ENCODE results near the gene HHIPL1. TPM values are rescaled to one million over a fixed set of nuclear protein-coding genes. Genes with fewer than 3 reads are reported as not detected.
"Not testable (repeated sequence)": the region's sequence is repeated elsewhere in the genome, so short reads cannot be mapped to it uniquely, and the experiment has no call there.

HHIPL1 gene
- total RNA-seq, 2 experiments from 2014 or later, result 0.15 to 0.31 TPM

DNA sequence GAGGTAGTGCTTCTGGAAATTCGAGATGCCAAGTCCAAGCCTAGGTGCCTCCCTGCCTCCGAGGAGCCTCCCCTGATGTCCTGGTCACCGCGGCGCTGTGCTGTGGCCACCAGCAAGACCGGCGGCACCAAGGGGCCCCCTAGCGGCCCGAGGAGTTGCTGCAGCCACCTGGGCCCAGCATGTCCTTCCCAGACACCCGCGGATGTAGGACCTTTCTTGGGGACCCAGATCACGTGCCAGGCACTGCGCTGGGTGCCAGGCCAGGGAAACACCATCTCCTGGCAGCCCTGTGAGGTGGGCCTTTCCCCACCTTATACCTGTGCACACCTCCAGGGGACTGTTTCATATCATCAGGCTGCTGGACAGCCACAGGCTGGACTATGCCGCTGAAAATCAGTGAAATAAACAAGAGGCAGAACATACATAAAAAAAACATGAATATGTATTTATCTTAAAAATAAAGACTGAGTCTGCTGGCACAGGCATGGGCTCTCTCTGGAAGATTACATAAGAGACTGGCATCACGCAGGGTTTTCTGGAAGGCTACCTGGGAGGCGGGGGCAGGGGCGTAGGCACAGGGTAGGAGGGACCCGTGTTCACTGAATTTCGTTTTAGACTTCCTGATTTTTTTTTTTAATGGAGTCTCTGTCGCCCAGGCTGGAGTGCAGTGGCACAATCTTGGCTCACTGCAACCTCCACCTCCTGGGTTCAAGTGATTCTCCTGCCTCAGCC, 15.9 kb upstream of the HHIPL1 start:
- Mint-ChIP-seq H3K27me3 (ENCODE audit: low read depth) (peaks cover 14% of the 10 kb centered on the region), H3K27ac (no peak overlapping the region), H3K36me3 (ENCODE audit: low read depth) (no peaks in the 10 kb centered on the region), H3K4me1 (ENCODE audit: low read depth) (peaks cover 4% of the 10 kb centered on the region), H3K9me3 (no peaks in the 10 kb centered on the region), H3K4me3 (no peak overlapping the region)
- peak; percentile 75 for DNase-seq
- CTCF ChIA-PET, result interaction anchor here (0.6 to 1.6 kb wide), 16 partner anchors 11 to 628 kb away, joined by 3 to 19 read pairs (median 3); no protein-coding TSS in a partner anchor
- intact Hi-C loops (cut with micrococcal nuclease), result loop anchor here (1.0 kb wide), 1 partner anchor 111 kb away; no protein-coding TSS in a partner anchor

- peaks cover 7% of the 10 kb centered on the region for H3K27me3 Mint-ChIP-seq (ENCODE audit: low read depth)
- H3K4me3 Mint-ChIP-seq, result no peak overlapping the region
- H3K27ac Mint-ChIP-seq, result no peak overlapping the region
- DNase-seq, result no peak
- H3K36me3 Mint-ChIP-seq (ENCODE audit: low read depth), result no peaks in the 10 kb centered on the region
- intact Hi-C loops (cut with micrococcal nuclease), result no loop called here
- H3K4me1 Mint-ChIP-seq (ENCODE audit: low read depth), result peaks cover 4% of the 10 kb centered on the region
- H3K9me3 Mint-ChIP-seq, result no peaks in the 10 kb centered on the region
- CTCF ChIA-PET, result interaction anchor here (0.7 kb wide), 1 partner anchor 152 kb away, joined by 3 read pairs; no protein-coding TSS in a partner anchor
Observed at GRCh38 chr14:99630202-99630601, 14.7 kb upstream of the HHIPL1 start.

GRCh38 chr14:99632410-99633035, 12.4 kb upstream of the HHIPL1 start:
- CTCF ChIA-PET, result interaction anchor here (1.5 to 1.6 kb wide), 2 partner anchors 24 to 115 kb away, joined by 5 read pairs; no protein-coding TSS in a partner anchor
- no peak for DNase-seq
- Mint-ChIP-seq H3K4me1 (ENCODE audit: low read depth) (peaks cover 4% of the 10 kb centered on the region), H3K36me3 (ENCODE audit: low read depth) (no peaks in the 10 kb centered on the region), H3K4me3 (no peak overlapping the region), H3K27me3 (ENCODE audit: low read depth) (peaks cover 2% of the 10 kb centered on the region), H3K27ac (no peak overlapping the region), H3K9me3 (no peaks in the 10 kb centered on the region)
- intact Hi-C loops (cut with micrococcal nuclease), result no loop called here

- Mint-ChIP-seq H3K36me3 (ENCODE audit: low read depth) (no peaks in the 10 kb centered on the region), H3K9me3 (no peaks in the 10 kb centered on the region), H3K27ac (no peak overlapping the region), H3K4me3 (no peak overlapping the region), H3K4me1 (ENCODE audit: low read depth) (peaks cover 4% of the 10 kb centered on the region), H3K27me3 (ENCODE audit: low read depth) (peaks cover 2% of the 10 kb centered on the region)
- CTCF ChIA-PET, result interaction anchor here (1.5 kb wide), 1 partner anchor 25 kb away, joined by 5 read pairs; no protein-coding TSS in a partner anchor
- no peak for DNase-seq
- intact Hi-C loops (cut with micrococcal nuclease), result no loop called here
Observed at GRCh38 chr14:99633141-99633540, 11.8 kb upstream of the HHIPL1 start.

GRCh38 chr14:99633918-99634317, 11.0 kb upstream of the HHIPL1 start:
- no peak for DNase-seq
- Mint-ChIP-seq H3K36me3 (ENCODE audit: low read depth) (no peaks in the 10 kb centered on the region), H3K9me3 (no peaks in the 10 kb centered on the region), H3K4me1 (ENCODE audit: low read depth) (peaks cover 2% of the 10 kb centered on the region), H3K4me3 (no peak overlapping the region), H3K27ac (no peak overlapping the region), H3K27me3 (ENCODE audit: low read depth) (peaks cover 2% of the 10 kb centered on the region)
- intact Hi-C loops (cut with micrococcal nuclease), result no loop called here
- CTCF ChIA-PET, result no interaction called here

- intact Hi-C loops (cut with micrococcal nuclease), result no loop called here
- no peak for DNase-seq
- H3K9me3 Mint-ChIP-seq, result no peaks in the 10 kb centered on the region
- CTCF ChIA-PET, result no interaction called here
- no peaks in the 10 kb centered on the region for H3K4me1 Mint-ChIP-seq (ENCODE audit: low read depth)
- H3K4me3 Mint-ChIP-seq, result no peak overlapping the region
- peaks cover 2% of the 10 kb centered on the region for H3K27me3 Mint-ChIP-seq (ENCODE audit: low read depth)
- no peak overlapping the region for H3K27ac Mint-ChIP-seq
- no peaks in the 10 kb centered on the region for H3K36me3 Mint-ChIP-seq (ENCODE audit: low read depth)
Observed at GRCh38 chr14:99634443-99634842, 10.5 kb upstream of the HHIPL1 start.

DNA sequence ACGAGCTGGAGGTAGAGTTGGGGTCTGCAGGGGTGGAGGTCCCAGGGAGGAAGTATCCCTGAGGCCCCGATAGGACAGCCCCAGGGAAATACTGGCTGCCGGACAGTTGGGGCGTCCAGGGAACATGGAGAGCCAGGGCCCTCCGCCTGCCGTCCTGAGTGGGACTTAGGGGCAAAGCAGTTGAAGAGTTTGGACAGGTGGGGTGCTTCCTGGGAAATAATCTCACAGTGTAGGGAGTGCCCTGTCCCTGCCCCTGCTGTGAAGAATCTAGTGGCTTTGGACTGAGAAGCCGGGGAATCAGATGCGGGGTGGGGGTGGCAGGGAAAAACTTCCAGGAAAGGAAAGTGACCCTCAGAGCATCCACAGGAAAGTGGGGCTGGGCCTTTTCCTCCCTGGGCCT, 9.8 kb upstream of the HHIPL1 start:
- Mint-ChIP-seq H3K27me3 (ENCODE audit: low read depth) (peaks cover 2% of the 10 kb centered on the region), H3K4me1 (ENCODE audit: low read depth) (no peaks in the 10 kb centered on the region), H3K9me3 (no peaks in the 10 kb centered on the region), H3K27ac (no peak overlapping the region), H3K4me3 (no peak overlapping the region), H3K36me3 (ENCODE audit: low read depth) (no peaks in the 10 kb centered on the region)
- intact Hi-C loops (cut with micrococcal nuclease), result no loop called here
- no peak for DNase-seq
- CTCF ChIA-PET, result no interaction called here

DNA sequence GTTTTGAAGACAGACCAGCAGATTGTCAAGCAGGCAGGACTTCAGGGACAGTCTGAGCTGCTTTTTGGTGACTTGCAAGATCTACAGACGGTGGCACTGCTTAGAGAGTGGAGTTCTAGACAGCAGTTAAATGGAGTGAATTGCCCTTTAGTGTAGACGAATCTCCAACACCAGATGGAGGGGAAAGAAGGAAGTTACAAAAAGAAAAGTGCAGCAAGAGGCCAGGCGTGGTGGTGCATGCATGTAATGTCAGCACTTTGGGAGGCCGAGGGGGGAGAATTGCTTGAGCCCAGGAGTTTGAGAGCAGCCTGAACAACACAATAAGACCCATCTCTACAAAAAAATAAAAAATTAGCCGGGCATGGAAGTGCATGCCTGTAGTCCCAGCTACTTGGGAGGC, 8.4 kb upstream of the HHIPL1 start:
- CTCF ChIA-PET, result no interaction called here
- Mint-ChIP-seq H3K9me3 (no peaks in the 10 kb centered on the region), H3K4me3 (no peak overlapping the region), H3K36me3 (ENCODE audit: low read depth) (no peaks in the 10 kb centered on the region), H3K27ac (no peak overlapping the region), H3K4me1 (ENCODE audit: low read depth) (no peaks in the 10 kb centered on the region), H3K27me3 (ENCODE audit: low read depth) (no peaks in the 10 kb centered on the region)
- intact Hi-C loops (cut with micrococcal nuclease), result no loop called here
- no peak for DNase-seq

GRCh38 chr14:99637624-99638023, 7.3 kb upstream of the HHIPL1 start:
- DNase-seq, result no peak
- no peak overlapping the region for H3K27ac Mint-ChIP-seq
- CTCF ChIA-PET, result interaction anchor here (0.7 to 1.0 kb wide), 2 partner anchors 52 to 262 kb away, joined by 5 read pairs; no protein-coding TSS in a partner anchor
- no peaks in the 10 kb centered on the region for H3K4me1 Mint-ChIP-seq (ENCODE audit: low read depth)
- H3K4me3 Mint-ChIP-seq, result no peak overlapping the region
- H3K9me3 Mint-ChIP-seq, result no peaks in the 10 kb centered on the region
- no peaks in the 10 kb centered on the region for H3K27me3 Mint-ChIP-seq (ENCODE audit: low read depth)
- intact Hi-C loops (cut with micrococcal nuclease), result no loop called here
- H3K36me3 Mint-ChIP-seq (ENCODE audit: low read depth), result no peaks in the 10 kb centered on the region

DNA sequence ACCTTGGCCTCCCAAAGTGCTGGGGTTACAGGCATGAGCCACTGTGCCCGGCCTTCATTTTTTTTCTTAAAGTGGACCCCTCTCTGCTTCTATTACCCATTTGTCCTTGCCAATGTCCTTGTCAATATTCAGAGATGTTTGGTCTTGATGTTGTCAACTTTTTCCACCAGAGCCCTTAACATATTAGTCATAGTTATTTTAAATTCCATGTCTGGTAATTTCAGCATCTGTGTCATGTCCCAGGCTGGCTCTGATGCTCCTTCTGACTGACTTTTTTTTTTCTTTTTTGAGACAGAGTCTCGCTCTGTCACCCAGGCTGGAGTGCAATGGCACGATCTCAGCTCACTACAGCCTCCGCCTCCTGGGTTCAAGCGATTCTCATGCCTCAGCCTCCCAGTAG, 2.2 kb upstream of the HHIPL1 start:
- H3K4me3 Mint-ChIP-seq, result not testable (repeated sequence)

DNA sequence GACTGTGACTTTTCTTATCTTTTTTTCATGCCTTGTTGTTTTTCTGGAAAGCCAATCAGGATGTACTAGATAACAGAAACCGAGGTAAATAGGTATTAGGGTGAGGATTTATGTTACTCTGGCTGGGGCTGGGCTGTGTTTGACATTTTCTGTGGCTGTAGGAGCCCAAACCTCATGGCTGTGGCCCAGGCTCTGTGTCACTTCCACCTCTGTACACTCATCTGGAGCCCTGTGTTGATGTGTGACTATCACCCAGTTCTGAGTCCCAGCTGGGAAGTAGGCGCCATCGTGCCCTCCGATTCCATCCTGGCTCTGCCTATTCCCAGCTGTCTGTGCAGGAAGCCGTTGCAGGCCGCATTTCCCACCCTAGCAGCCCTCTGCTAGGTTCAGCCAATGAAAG, 1.6 kb upstream of the HHIPL1 start:
- H3K27ac Mint-ChIP-seq, result no peak overlapping the region
- no peaks in the 10 kb centered on the region for H3K36me3 Mint-ChIP-seq (ENCODE audit: low read depth)
- peaks cover 18% of the 10 kb centered on the region for H3K27me3 Mint-ChIP-seq (ENCODE audit: low read depth)
- no peaks in the 10 kb centered on the region for H3K9me3 Mint-ChIP-seq
- CTCF ChIA-PET, result interaction anchor here (1.4 kb wide), 1 partner anchor 45 kb away, joined by 3 read pairs; no protein-coding TSS in a partner anchor
- intact Hi-C loops (cut with micrococcal nuclease), result no loop called here
- no peaks in the 10 kb centered on the region for H3K4me1 Mint-ChIP-seq (ENCODE audit: low read depth)
- no peak for DNase-seq
- H3K4me3 Mint-ChIP-seq, result no peak overlapping the region

More for the DNA sequence above, 2.2 kb upstream of the HHIPL1 start:
- peaks cover 16% of the 10 kb centered on the region for H3K27me3 Mint-ChIP-seq (ENCODE audit: low read depth)
- CTCF ChIA-PET, result interaction anchor here (1.4 kb wide), 1 partner anchor 46 kb away, joined by 3 read pairs; no protein-coding TSS in a partner anchor
- intact Hi-C loops (cut with micrococcal nuclease); DNase-seq; H3K9me3 Mint-ChIP-seq; H3K4me1 Mint-ChIP-seq (ENCODE audit: low read depth); H3K27ac Mint-ChIP-seq; H3K36me3 Mint-ChIP-seq (ENCODE audit: low read depth): not testable (repeated sequence)

DNA sequence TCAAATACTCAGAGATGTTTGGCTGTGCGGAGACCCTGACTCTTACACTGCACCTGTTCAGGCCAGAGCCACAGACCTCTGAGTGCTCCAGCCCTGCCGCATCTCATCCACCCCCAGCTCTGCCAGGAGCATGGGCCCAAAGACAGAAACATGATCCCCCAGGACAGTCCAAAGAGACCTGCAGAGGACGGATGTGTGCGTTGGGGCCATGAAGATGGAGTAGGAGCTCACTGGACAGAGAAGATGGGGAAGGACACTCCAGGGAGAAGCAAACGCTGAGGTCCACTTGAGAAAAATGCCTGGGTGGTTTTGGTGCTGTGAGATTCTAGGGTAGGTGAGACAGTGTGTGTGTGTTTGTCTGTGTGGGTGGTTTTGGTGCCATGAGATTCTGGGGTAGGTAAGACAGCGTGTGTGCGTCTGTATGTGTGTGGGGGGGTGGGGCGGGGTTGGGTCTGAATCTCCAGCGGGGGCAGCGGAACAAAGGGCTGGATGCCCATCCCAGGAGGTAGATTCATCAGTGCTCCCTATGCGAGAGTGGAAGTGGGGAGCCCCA, 818 bp upstream of the HHIPL1 start:
- intact Hi-C loops (cut with micrococcal nuclease), result no loop called here
- CTCF ChIA-PET, result no interaction called here
- DNase-seq, result no peak
- H3K4me1 Mint-ChIP-seq (ENCODE audit: low read depth), result no peaks in the 10 kb centered on the region
- peaks cover 18% of the 10 kb centered on the region for H3K27me3 Mint-ChIP-seq (ENCODE audit: low read depth)
- H3K9me3 Mint-ChIP-seq, result no peaks in the 10 kb centered on the region
- H3K36me3 Mint-ChIP-seq (ENCODE audit: low read depth), result no peaks in the 10 kb centered on the region
- no peak overlapping the region for H3K4me3 Mint-ChIP-seq
- H3K27ac Mint-ChIP-seq, result no peak overlapping the region
